Measurements from ENCODE around the gene VSTM2L.

The VSTM2L gene

GRCh38 chr20:37917461-37917860 lies 14.5 kb downstream of the VSTM2L start:
- no peak for DNase-seq (ENCODE audit: low read depth in 2 of 2)

DNA sequence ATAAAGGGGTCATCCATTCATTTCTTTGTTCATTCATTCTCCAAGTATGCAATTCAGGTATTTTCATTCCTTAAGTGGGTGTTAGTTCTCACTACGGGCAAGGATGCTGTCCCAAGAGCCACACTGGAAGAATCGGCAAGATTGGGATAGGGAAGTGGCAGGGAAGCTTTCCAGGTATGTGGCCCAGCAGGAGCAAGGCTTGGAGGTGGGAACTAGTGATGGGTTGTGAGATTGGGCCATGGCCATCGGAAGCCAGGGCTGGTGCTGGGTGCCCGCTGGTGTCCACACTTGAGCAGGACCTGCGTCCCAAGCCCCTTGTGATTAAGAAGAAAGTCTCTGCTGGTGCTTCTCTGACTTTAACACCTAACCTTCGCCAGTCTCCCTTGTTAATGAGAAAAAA lies 15.1 kb downstream of the VSTM2L start:
- no peak for DNase-seq (ENCODE audit: low read depth in 2 of 2)

- no peak for DNase-seq (ENCODE audit: low read depth in 2 of 2)
Observed at GRCh38 chr20:37919389-37920040, 16.6 kb downstream of the VSTM2L start.

DNA sequence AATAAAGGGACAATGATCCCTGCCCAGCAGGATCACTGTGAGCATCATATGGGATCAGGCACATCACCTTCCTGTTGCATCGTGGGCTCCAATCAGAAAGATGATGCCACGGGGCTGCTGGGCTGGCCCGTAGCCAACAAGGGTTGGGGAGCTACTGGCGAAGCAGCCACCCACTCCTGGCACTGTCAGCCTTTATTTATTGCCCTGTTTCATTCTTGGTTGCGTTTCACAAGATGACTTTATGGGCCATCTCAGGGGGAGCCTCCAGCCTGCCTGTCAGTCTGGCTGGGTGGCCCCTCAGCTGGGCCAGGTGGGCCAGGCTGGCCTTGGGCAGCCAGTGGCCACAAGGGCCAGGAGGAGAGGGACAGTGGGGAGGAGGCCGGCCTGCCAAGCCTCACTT lies 17.3 kb downstream of the VSTM2L start:
- DNase-seq (ENCODE audit: low read depth in 2 of 2) = no peak

DNA sequence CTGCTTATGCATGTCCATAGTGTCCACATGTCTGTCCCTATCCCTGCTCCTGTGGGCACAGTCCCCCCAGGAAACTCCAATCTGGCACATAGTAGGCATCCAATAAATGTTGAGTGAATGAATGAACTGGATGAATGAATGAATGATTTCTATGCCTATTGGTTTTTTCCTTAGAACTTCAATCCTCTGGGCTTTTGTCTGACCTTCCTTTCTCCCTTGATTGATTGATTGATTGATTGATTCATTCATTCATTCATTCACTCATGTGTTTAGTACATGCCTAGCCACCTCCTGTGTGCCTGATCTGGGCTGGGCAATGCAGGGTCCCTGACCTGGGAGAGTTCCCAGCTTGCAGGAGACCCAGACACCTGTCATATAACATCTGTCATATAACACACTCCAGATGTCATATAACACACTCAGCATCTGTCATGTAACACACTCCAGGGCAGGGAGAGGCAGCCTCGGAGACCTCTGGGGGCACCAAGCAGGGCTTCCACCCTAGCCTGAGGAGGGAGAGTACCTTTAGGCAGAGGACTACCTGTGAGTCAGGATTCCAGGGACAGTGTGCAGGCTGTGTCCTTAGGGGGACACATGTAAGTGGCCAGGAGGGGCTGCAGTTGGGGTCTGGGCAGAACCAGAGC lies 17.9 kb downstream of the VSTM2L start:
- no peak for DNase-seq (ENCODE audit: low read depth in 2 of 2)

DNA sequence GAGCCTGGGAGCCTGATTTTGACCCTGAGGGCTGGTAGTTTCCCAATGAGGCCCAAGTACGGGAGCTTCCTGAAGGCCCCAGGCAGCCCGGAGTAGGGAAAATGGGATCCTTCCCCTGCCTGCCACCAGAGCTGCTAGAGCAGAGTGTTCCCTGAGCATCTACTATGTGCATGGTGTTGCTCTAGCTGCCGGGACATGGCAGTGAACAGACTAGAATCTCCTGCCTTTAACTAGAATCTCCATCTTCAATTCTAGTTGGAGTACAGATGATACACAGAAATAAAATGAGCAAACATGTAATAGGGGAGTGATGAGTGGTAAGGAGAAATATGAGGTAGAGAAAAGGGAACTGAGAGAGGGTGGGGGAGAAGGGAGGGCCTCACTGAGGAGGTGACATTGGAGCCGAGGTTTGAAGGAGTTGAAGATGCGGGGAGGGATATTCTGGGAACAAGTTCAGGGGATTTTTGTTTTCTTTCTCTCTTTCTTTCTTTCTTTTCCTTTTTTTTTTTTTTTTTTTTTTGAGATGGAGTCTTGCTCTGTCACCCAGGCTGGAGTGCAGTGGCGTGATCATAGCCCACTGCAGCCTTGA lies 18.5 kb downstream of the VSTM2L start:
- DNase-seq (ENCODE audit: low read depth in 2 of 2) = no peak

DNA sequence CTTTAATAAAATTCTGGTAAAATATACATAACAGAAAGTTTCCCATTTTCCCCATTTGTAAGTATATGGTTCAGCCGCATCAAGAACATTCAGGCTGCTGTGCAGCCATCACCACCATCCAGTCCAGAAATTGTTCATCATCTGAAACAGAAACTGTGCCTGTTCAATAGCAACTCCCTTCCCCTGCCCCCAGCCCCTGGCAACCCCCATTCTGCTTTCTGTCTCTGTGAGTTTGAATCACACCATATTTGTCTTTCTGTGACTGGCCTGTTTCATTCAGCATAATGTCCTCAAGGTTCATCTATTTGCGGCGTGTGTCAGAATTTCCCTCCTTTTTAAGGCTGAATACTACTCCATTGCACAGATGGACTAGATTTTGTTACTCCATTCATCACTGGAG lies 19.1 kb downstream of the VSTM2L start:
- no peak for DNase-seq (ENCODE audit: low read depth in 2 of 2)

DNA sequence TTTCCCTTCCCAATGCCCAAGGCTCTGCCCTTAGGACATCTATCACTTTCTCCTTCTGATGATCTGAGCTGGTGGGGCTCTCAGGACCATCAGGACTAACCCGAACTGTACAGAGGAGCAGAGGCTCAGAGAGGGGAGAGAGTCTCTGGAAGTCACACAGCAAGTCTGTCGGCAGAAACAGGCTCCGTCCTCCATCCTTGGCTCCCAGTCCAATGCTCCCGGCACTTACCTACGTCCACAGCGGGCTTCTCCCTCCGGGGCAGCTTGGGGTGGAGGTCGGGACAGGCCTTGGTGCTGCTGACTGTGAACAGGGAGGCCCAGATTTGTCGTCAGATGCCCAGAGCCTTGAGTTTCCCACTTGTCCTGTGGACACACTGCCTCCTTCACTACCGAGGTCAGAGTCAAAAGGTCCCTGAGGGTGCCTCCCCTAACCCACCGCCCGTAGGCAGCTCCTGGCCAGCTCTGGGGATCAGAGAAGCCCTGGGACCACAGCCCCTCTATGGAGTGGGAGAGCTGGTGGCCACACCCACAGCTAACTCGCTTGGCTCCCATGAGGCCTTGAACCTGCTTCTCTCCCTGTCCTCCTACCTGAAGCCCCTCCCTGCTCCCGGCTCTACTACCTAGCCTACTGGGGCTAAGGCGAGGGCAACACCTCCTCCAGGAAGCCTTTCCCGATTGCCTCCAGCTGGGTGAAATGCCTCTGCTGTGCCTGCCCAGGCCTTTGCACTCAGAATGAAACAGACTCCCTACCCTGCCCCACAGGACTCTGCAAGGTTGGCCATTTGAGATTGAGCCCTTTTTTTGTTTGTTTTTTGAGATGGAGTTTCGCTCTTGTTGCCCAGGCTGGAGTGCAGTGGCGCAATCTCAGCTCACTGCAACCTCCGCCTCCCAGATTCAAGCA lies 22.6 kb downstream of the VSTM2L start:
- no peak for DNase-seq (ENCODE audit: low read depth in 2 of 2)

- no peak for DNase-seq (ENCODE audit: low read depth in 2 of 2)
Observed at GRCh38 chr20:37926612-37927011, 23.7 kb downstream of the VSTM2L start.

DNA sequence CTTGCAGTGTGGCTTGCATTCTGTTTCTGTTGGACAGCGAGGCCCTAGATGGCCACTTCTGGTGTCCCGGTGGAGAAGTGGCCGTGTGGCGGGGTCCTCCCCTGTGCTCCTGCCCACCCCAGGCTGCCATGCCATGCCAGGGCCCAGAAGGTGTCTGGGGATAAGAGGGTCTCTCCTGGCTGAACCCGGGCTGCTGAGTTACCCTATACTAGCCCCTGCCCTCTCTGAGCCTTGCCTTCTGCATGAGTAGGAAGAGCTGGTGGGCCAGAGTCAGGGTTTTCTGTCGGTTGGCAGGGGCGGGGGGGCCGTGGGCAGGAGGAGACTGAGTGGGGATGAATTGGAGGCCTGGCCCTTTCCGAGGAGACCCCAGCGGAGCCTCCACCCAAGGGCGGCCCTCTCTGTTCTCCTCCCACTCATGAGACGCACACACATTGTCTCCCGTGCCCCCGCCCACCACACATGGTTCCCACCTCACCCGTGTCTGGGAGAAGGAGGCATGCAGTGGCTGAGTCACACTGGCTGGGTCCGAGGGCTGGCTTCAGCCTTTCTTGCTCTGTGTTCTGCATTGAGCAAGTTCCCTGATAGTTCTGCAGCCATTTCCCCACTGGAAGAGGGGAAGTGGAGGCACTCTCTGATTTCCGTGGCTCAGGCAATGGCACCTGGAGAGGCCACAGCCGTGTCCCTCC lies 24.6 kb downstream of the VSTM2L start:
- no peak for DNase-seq (ENCODE audit: low read depth in 2 of 2)

GRCh38 chr20:37928996-37929682 lies 26.2 kb downstream of the VSTM2L start:
- DNase-seq (ENCODE audit: low read depth in 2 of 2) = no peak

DNA sequence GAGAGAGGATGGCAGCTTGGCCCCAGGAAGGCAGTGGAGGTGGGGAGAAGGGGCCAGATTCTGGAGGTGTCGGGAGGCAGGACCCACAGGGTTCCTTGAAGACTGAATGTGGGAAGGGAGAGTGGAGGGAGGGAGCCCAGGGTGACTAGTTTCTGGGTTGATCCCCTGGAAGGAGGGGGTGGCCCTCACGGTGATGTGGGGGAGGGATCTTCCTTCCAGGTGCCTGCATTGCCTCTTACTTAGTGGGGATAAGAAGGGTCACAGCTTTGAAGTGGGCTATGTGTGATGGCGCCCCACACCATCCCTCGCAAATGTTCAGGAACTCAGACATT lies 26.7 kb downstream of the VSTM2L start:
- no peak for DNase-seq (ENCODE audit: low read depth in 2 of 2)

DNA sequence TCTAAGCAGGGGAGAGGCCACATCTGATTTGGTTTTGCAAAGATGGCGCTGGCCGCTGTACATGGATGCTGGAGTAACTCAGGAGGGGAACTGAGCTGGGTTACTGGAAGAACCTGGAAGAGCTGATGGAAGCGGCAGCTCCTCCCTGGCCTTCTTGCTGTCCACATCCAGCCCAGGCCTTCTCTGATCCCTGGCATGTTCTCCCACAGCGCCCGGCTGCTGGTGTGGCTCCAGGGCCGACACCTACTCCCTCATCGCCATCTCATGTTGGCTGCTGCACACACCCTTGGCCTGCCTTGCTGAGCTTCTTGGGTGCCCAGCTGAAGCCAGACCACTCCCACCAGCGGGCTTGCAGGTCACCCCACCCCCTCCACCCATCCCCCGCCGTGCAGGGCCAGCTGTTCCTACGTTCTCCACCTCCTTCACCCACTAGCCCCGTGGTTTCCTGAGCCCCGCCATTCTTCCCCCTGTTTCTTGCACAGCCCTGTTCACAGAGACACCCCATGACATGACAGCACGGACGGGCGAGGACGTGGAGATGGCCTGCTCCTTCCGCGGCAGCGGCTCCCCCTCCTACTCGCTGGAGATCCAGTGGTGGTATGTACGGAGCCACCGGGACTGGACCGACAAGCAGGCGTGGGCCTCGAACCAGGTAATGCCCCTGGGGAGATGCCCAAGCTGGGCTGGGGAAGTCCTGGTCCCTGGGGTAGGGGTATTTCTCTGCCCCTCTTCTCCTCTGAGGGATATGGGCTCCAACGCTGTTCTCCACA lies 28.4 kb downstream of the VSTM2L start:
- DNase-seq (ENCODE audit: low read depth in 2 of 2) = no peak

DNA sequence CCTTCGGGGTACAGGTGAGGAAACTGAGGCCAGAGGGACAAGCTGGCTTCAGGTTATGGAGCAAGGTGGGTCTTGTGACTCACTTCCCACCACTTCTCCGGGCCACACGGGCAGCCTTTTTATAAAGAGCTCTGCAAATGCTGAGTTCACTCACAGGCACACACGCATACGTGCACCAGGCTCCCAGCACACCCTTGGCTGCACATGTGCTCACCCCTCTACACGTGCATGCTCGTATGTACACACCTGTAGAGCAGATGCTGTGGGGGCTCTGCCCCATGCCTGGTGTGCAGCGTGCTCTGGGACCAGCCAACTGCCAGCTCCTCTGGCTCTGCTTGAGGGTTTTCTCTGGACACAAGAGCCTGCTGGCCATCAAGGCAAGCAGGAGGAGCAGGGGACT lies 29.1 kb downstream of the VSTM2L start:
- no peak for DNase-seq (ENCODE audit: low read depth in 2 of 2)

GRCh38 chr20:37932919-37933318 lies 30.0 kb downstream of the VSTM2L start:
- DNase-seq (ENCODE audit: low read depth in 2 of 2) = no peak

- no peak for DNase-seq (ENCODE audit: low read depth in 2 of 2)
Observed at GRCh38 chr20:37933786-37934633, 31.1 kb downstream of the VSTM2L start.

GRCh38 chr20:37934634-37935375 lies 31.9 kb downstream of the VSTM2L start:
- no peak for DNase-seq (ENCODE audit: low read depth in 2 of 2)

- DNase-seq (ENCODE audit: low read depth in 2 of 2) = no peak
Observed at GRCh38 chr20:37935435-37935834, 32.5 kb downstream of the VSTM2L start.

GRCh38 chr20:37936041-37936440 lies 33.1 kb downstream of the VSTM2L start:
- no peak for DNase-seq (ENCODE audit: low read depth in 2 of 2)
